Pons (tissue), 1 donor: ENCODE data around the gene HDDC3.

ENCODE experiments used
- DNase-seq: peaks from one replicate; pipeline ENCODE4 v3.0.0-alpha.2; 2016; ENCODE audit warnings: low spot score

Gene HDDC3

GRCh38 chr15:90931828-90932659 is at the start of gene HDDC3:
Gene HDDC3 (minus strand): TSS chr15:90932549. CDS start chr15:90932540, 9 bp downstream.
- DNase-seq, result peak; percentile 72

- no peak for DNase-seq
Measured at GRCh38 chr15:90982135-90982534, 49.8 kb upstream of the HDDC3 start.

GRCh38 chr15:90981681-90982080 is 49.3 kb upstream of the HDDC3 start:
- DNase-seq, result no peak

GRCh38 chr15:90979582-90979981 is 47.2 kb upstream of the HDDC3 start:
- no peak for DNase-seq

- no peak for DNase-seq
Measured at GRCh38 chr15:90974216-90974615, 41.9 kb upstream of the HDDC3 start.

- DNase-seq, result no peak
Measured at GRCh38 chr15:90972133-90972532, 39.8 kb upstream of the HDDC3 start.

GRCh38 chr15:90970274-90970673 is 37.9 kb upstream of the HDDC3 start:
- no peak for DNase-seq

- no peak for DNase-seq
Measured at GRCh38 chr15:90968434-90968833, 36.1 kb upstream of the HDDC3 start.

GRCh38 chr15:90967206-90967605 is 34.9 kb upstream of the HDDC3 start:
- DNase-seq, result no peak

GRCh38 chr15:90966262-90966661 is 33.9 kb upstream of the HDDC3 start:
- DNase-seq, result no peak

- no peak for DNase-seq
Measured at GRCh38 chr15:90962021-90962420, 29.7 kb upstream of the HDDC3 start.

- no peak for DNase-seq
Measured at GRCh38 chr15:90960298-90961091, 28.1 kb upstream of the HDDC3 start.

- peak; percentile 64 for DNase-seq
Measured at GRCh38 chr15:90959894-90960293, 27.5 kb upstream of the HDDC3 start.

- no peak for DNase-seq
Measured at GRCh38 chr15:90959028-90959595, 26.8 kb upstream of the HDDC3 start.

GRCh38 chr15:90957791-90958190 is 25.4 kb upstream of the HDDC3 start:
- no peak for DNase-seq

- DNase-seq, result no peak
Measured at GRCh38 chr15:90957031-90957790, 24.9 kb upstream of the HDDC3 start.

GRCh38 chr15:90956274-90957030 is 24.1 kb upstream of the HDDC3 start:
- no peak for DNase-seq

GRCh38 chr15:90955624-90956273 is 23.4 kb upstream of the HDDC3 start:
- no peak for DNase-seq

- DNase-seq, result peak; percentile 94
Measured at GRCh38 chr15:90954712-90955623, 22.6 kb upstream of the HDDC3 start, which contains the start of gene RCCD1. Gene RCCD1 (plus strand): TSS chr15:90954884. CDS start chr15:90956735, 1,851 bp downstream.
